Psoas muscle (tissue), 8 donors: ENCODE measurements around the gene ACKR1. TPM values are rescaled to one million over a fixed set of nuclear protein-coding genes. Genes with fewer than 3 reads are reported as not detected.

Source experiments
- ATAC-seq, 4 donors: fragments of 200-7000 bp; cut with Tn5 transposase; one replicate each; pipeline ENCODE4 v1.9.1; 2020; ENCODE audit warnings: moderate library complexity in 3 of 4, mild to moderate bottlenecking in 2 of 4
- DNase-seq, 2 donors: peaks; one replicate each; pipeline ENCODE4 v3.0.0-alpha.2; 2020
- H3K27ac ChIP-seq: fragments of 200-600 bp; one replicate; pipeline ENCODE4 v1.8.0; 2022
- H3K27me3 ChIP-seq, 3 donors: fragments of 200-600 bp in 1 of 3; one replicate each; pipeline versions ENCODE4 v1.6.1 to v1.8.0; 2013 to 2022; ENCODE audit warnings: low read length in 2 of 3, mild to moderate bottlenecking in 2 of 3, moderate library complexity in 1 of 3; ENCODE audit not compliant: insufficient read depth in 3 of 3
- H3K36me3 ChIP-seq, 2 donors: fragments of 200-600 bp in 1 of 2; one replicate each; pipeline versions ENCODE4 v1.6.1 to v1.8.0; 2013 to 2022; ENCODE audit warnings: low read depth in 1 of 2, mild to moderate bottlenecking in 1 of 2, moderate library complexity in 1 of 2; ENCODE audit not compliant: insufficient read depth in 1 of 2
- H3K4me1 ChIP-seq: fragments of 200-600 bp; one replicate; pipeline ENCODE4 v1.8.0; 2022
- H3K4me3 ChIP-seq: fragments of 200-600 bp; one replicate; pipeline ENCODE4 v1.8.0; 2022; ENCODE audit warnings: mild to moderate bottlenecking
- H3K9me3 ChIP-seq: fragments of 200-600 bp; one replicate; pipeline ENCODE4 v1.8.0; 2022
- CTCF ChIP-seq: fragments of 200-600 bp; IDR thresholded peaks from one replicate; pipeline ENCODE4 v1.8.0; 2022; ENCODE audit warnings: antibody characterized with exemption
- WGBS, 3 donors: extraction: QIAGEN DNeasy Blood & Tissue Kit; methylation state at CpG; one replicate each; pipeline versions ENCODE4 v1.1.6 to v1.1.7; 2013; 5-methylcytosine and 5-hydroxymethylcytosine counted together
- intact Hi-C, 2 donors: fragments of 100-400 bp; cut with DNase I; formaldehyde crosslinking; loops; one replicate each; pipeline versions ENCODE4 v1.11.0 to v1.14.2; 2022
- polyA plus RNA-seq, 3 donors: library from polyadenylated mRNA; stranded (reverse); fragments of 200-250 nt; gene quantifications; one replicate each; pipeline ENCODE4 v1.2.3, GENCODE V29; 2013
- total RNA-seq, 4 donors: library from RNA; stranded (reverse); fragmentation: NEBNext Ultra II Directional in 2 of 4; extraction: Animal tissue kit (Norgen Biotek cat#: 25700) in 2 of 4; gene quantifications; one replicate each; pipeline versions ENCODE4 v1.2.1 to v1.2.4, GENCODE V29; 2021 to 2023
- donor health status: healthy with polysubstance abuse.
- donor health status: DM: no; HTN: no; CAD: no; lungs with moderate emphysema.
- donor health status: Bipolar disorder and iron deficiency.
- donor health status: healthy.
- donor health status: DM: yes; HTN: yes; CAD: no.
- donor health status: DM: no; HTN: no; CAD: no.
- donor health status: DM: no; HTN: no; CAD: no.
- donor health status: DM: yes; HTN: yes; CAD: no.

ACKR1 gene
- total and polyA plus RNA-seq, 7 donors = 11.1 to 24.0 (median 15.2) TPM

DNA sequence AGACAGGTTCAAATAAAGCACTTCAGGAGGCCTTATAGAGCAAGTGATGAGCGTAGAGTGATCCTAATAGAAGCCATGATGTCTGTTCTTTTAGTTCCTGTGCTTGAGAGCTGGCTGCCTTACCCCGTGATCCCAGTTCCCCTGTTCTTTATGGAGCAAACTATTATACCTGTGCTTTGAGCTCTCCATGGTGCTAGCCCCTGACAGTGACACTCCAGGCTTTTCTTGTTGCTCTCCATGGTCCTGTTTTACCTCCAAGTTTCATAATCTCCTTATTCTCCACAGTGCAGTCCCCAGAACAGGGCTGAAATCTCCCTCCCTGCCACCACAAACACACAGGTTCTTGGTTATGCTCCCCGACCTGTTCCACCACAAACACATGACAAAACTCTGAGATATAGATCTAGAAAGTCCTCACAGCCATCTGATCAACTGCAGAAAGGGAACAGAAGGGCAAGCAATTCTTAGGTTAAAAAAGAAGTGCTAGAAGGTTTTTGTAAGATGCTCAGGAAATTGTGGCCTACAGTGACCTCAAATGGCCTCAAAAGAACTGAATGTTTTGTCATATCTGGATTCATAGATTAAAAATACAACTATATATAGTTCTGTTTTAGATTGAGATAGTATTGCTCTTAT is 27.3 kb upstream of the ACKR1 start:
- no peaks in the 10 kb centered on the region for H3K4me1 ChIP-seq
- H3K27me3 ChIP-seq = peaks cover 0 to 24% (median 5%) of the 10 kb centered on the region in 3 donors
- intact Hi-C loops = no loop called here
- TF ChIP-seq CTCF = no peak
- DNase-seq = no peak
- no peaks in the 10 kb centered on the region for H3K9me3 ChIP-seq
- H3K4me3 ChIP-seq = no peak overlapping the region
- peak in 2 of 4 donors; percentile 35 to 48 for ATAC-seq
- H3K27ac ChIP-seq = no peak overlapping the region
- H3K36me3 ChIP-seq = no peaks in the 10 kb centered on the region
- 11 to 21% (median 13%) methylated on average over 3 of the region's 3 CpGs for WGBS, 3 donors

DNA sequence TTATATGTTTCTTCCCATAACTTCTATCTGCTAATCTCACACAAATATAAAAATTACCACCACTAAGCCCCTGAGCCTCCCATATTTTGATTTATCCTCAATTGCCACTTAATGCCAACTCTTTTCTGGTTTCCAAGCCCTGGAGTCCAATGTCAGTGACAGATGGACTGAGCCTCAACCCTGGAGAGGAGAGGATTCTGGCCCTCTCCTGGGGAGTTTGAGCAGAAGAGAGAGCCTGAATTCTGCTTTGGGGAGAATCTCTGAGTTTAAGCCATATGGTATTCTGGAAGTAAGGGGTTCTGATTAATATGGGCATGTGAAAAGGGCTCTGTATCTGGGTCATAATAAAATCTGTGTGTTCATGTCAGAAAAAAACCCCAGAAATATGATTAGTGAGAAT is 24.8 kb upstream of the ACKR1 start:
- ATAC-seq (no peak), DNase-seq (no peak)
- no peak overlapping the region for H3K27ac ChIP-seq
- H3K36me3 ChIP-seq = no peaks in the 10 kb centered on the region
- H3K9me3 ChIP-seq = no peaks in the 10 kb centered on the region
- no peak for TF ChIP-seq CTCF
- no peaks in the 10 kb centered on the region for H3K4me1 ChIP-seq
- peaks cover 0 to 12% (median 0%) of the 10 kb centered on the region in 3 donors for H3K27me3 ChIP-seq
- intact Hi-C loops = no loop called here
- no peak overlapping the region for H3K4me3 ChIP-seq

DNA sequence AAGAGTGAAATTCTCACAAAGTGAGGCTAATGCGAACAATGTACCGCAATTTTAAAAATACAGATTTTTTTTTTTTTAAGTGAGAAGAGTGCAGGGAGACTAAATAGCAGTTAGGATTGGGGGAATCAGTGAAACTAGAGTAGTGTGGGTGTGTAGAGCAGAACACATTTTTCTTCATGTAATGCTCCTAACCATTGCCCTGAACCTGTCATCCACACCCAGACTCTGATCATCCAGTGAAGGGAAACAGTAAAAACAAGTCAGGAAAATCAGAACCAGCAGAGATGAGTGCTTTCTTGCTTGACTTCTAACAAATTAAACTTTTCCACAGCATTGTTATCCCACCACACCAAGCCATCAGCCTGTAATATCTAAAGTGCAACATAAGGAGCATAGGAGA is 24.2 kb upstream of the ACKR1 start:
- no peaks in the 10 kb centered on the region for H3K4me1 ChIP-seq
- intact Hi-C loops = no loop called here
- 96 to 97% (median 96%) methylated on average over 2 of the region's 2 CpGs for WGBS, 3 donors
- no peak overlapping the region for H3K27ac ChIP-seq
- DNase-seq = no peak
- no peaks in the 10 kb centered on the region for H3K9me3 ChIP-seq
- TF ChIP-seq CTCF = no peak
- no peaks in the 10 kb centered on the region for H3K36me3 ChIP-seq
- H3K27me3 ChIP-seq = peaks cover 0 to 11% (median 0%) of the 10 kb centered on the region in 3 donors
- no peak overlapping the region for H3K4me3 ChIP-seq
- ATAC-seq = no peak

DNA sequence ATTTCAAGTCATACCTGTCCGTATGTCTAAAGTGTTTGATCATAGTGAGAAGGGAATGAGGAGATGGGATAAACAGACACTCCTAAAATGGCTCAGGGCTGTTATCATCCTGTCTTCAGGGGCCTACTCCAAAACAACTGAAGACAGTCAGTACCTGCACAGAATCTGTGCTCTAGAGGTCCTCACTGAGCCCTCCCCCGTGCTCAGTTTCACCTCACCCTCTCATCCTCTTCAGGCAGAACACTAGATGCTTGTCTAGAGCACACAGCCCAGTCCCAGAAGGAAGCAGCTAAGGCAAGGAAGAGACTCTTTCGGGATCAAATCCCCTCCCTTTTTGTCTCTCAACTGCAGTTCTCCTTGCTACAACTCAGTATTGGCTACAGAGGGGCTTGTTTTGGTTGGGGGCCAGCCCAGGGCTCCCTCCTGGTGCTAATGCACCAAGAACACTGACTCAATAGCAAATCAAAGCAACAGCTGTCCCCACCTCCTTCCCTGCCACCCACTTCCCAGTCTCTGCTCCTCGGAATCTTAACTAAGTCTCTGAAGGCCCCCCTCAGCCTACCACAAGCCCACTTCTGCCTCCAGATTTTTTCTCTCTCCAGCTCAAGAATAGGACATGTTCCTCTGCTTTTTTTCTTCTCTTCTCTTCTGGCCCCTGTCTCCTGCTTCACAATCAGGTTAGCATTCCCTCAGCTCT is 23.2 kb upstream of the ACKR1 start:
- ATAC-seq (no peak), DNase-seq (no peak)
- no peak for TF ChIP-seq CTCF
- Histone ChIP-seq H3K9me3 (no peaks in the 10 kb centered on the region), H3K27me3 (peaks cover 0 to 20% (median 0%) of the 10 kb centered on the region in 3 donors), H3K4me3 (no peak overlapping the region), H3K27ac (no peak overlapping the region), H3K4me1 (no peaks in the 10 kb centered on the region), H3K36me3 (no peaks in the 10 kb centered on the region)
- intact Hi-C loops = no loop called here
- WGBS, 3 donors = 28 to 38% (median 30%) methylated on average over 4 of the region's 4 CpGs
